KMS-11 (cell line): ENCODE measurements around the gene ZNF581.

Source experiments
- H2AFZ ChIP-seq: fragments of 200-600 bp; sonication (generic); 2 replicates; pipeline ENCODE4 v1.6.1; 2016; ENCODE audit warnings: antibody characterized with exemption, mixed run types, low read depth
- H3K27ac ChIP-seq: fragments of 200-600 bp; sonication (generic); 2 replicates; pipeline ENCODE4 v1.6.1; 2016; ENCODE audit warnings: mild to moderate bottlenecking, mixed run types
- H3K27me3 ChIP-seq: fragments of 200-600 bp; sonication (generic); 2 replicates; pipeline ENCODE4 v1.6.1; 2017; ENCODE audit warnings: mild to moderate bottlenecking, low read depth, mixed run types, moderate library complexity; ENCODE audit not compliant: insufficient read depth
- H3K36me3 ChIP-seq: fragments of 200-600 bp; sonication (generic); 2 replicates; pipeline ENCODE4 v1.6.1; 2017; ENCODE audit warnings: mild to moderate bottlenecking, mixed run types; ENCODE audit not compliant: insufficient read depth
- H3K4me1 ChIP-seq: fragments of 200-600 bp; sonication (generic); 2 replicates; pipeline ENCODE4 v1.6.1; 2016; ENCODE audit warnings: mild to moderate bottlenecking, low read depth, mixed run types; ENCODE audit not compliant: poor library complexity, severe bottlenecking
- H3K4me2 ChIP-seq: fragments of 200-600 bp; sonication (generic); 2 replicates; pipeline ENCODE4 v1.7.0; 2016; ENCODE audit warnings: mild to moderate bottlenecking, mixed run types
- H3K4me3 ChIP-seq: fragments of 200-600 bp; sonication (generic); IDR thresholded peaks from 2 replicates; pipeline ENCODE4 v1.6.1; 2017; ENCODE audit warnings: low read depth, low read length, mixed read lengths; ENCODE audit not compliant: insufficient read depth
- H3K79me2 ChIP-seq: fragments of 200-600 bp; sonication (generic); 2 replicates; pipeline ENCODE4 v1.6.1; 2016; ENCODE audit warnings: low read depth, mixed run types; ENCODE audit not compliant: insufficient read depth
- H3K9ac ChIP-seq: fragments of 200-600 bp; sonication (generic); 2 replicates; pipeline ENCODE4 v1.6.1; 2016; ENCODE audit warnings: mild to moderate bottlenecking, mixed run types
- H4K20me1 ChIP-seq: fragments of 200-600 bp; sonication (generic); 2 replicates; pipeline ENCODE4 v1.6.1; 2016; ENCODE audit warnings: mild to moderate bottlenecking, mixed run types; ENCODE audit not compliant: insufficient read depth
- TF ChIP-seq, protein P1 (sequence below): fragments of 200-600 bp; sonication (generic); conservative IDR thresholded peaks from 2 replicates; pipeline ENCODE4 v1.6.1; 2017; ENCODE audit warnings: low read depth, mild to moderate bottlenecking, antibody characterized with exemption, low read length, moderate library complexity, mixed read lengths

The ZNF581 gene

DNA sequence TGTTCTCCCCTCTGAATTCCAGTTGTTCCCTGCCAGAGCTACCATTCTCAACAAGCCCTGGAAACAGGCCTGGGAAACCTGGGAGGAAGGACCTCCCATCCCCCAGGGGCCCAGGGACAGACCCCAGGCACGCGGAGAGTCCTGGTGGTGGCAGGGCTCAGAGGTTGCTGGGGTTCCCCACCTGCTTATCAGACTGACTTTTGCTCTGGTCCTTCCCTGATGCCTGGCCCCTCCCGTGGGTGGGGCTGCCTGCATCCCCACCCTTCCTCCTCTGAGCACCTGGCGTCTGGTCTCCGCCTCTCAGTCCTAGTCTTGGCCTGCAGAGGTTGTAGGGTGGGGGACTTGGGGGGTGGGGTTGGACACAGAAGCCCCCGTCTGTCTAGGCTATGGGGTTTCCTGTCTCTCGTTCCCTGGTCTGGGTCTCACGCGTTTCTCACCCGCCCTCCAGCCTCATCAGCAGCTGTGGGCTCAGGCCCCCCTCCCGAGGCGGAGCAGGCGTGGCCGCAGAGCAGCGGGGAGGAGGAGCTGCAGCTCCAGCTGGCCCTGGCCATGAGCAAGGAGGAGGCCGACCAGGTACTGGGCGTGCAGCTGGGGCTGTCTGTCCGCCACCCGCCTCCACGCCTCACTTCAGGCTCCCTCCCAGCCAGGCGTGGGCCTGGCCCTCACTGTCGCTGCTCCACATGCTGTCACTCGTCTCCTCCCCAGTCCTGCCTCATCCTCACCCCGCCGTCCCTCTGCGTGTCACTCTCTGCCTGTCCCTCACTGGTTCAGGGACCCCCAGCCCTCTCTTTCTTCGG, 45.2 kb downstream of the ZNF581 start:
- Histone ChIP-seq H3K36me3 (no peaks in the 10 kb centered on the region; the same call in 1 of the 2 replicates), H3K27ac (no peak overlapping the region), H3K79me2 (peaks cover 12% of the 10 kb centered on the region; the same call in 1 of the 2 replicates), H3K4me3 (no peak overlapping the region), H3K27me3 (no peaks in the 10 kb centered on the region), H3K4me1 (no peaks in the 10 kb centered on the region), H3K9ac (no peak overlapping the region), H2AFZ (no peak overlapping the region), H3K4me2 (no peak overlapping the region), H4K20me1 (no peaks in the 10 kb centered on the region)
- TF ChIP-seq, protein P1, sequence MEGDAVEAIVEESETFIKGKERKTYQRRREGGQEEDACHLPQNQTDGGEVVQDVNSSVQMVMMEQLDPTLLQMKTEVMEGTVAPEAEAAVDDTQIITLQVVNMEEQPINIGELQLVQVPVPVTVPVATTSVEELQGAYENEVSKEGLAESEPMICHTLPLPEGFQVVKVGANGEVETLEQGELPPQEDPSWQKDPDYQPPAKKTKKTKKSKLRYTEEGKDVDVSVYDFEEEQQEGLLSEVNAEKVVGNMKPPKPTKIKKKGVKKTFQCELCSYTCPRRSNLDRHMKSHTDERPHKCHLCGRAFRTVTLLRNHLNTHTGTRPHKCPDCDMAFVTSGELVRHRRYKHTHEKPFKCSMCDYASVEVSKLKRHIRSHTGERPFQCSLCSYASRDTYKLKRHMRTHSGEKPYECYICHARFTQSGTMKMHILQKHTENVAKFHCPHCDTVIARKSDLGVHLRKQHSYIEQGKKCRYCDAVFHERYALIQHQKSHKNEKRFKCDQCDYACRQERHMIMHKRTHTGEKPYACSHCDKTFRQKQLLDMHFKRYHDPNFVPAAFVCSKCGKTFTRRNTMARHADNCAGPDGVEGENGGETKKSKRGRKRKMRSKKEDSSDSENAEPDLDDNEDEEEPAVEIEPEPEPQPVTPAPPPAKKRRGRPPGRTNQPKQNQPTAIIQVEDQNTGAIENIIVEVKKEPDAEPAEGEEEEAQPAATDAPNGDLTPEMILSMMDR, result no peak

DNA sequence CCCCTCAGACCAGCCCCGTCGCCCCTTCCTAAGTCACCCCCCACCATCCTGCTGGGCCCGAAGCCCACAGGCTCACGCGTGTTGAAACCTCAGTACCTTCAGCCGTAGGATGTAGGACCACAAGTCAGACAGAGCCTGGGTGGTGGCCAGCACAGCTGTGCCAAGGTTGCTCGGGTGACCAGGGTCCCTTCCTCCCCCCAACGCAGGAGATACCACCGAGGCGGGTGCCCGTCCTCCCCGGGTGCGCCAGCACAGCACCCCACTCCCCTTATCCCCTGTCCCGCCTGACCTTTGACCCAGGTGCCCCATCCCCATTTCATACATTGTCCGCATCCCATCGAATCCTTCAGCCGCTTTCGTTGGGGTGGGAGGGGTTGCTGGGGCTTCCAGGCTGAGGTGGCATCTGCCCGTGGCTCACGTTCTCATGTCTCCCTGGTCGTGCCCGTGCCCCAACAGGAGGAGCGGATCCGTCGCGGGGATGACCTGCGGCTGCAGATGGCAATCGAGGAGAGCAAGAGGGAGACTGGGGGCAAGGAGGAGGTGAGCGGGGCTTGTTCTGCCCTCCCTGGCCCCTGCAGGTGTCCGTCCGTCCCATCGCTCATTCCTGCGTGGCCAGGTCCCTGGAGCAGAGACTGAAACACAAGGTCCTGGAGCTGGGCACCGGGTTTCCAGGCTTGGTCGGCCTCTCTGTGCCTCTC, 46.1 kb downstream of the ZNF581 start:
- Histone ChIP-seq H3K4me3 (no peak overlapping the region), H3K27ac (no peak overlapping the region), H4K20me1 (no peaks in the 10 kb centered on the region), H3K4me1 (no peaks in the 10 kb centered on the region), H3K79me2 (peaks cover 2% of the 10 kb centered on the region; the same call in 1 of the 2 replicates), H2AFZ (no peak overlapping the region), H3K4me2 (no peak overlapping the region), H3K9ac (no peak overlapping the region), H3K27me3 (no peaks in the 10 kb centered on the region), H3K36me3 (no peaks in the 10 kb centered on the region; the same call in 1 of the 2 replicates)
- TF ChIP-seq, protein P1, result no peak

DNA sequence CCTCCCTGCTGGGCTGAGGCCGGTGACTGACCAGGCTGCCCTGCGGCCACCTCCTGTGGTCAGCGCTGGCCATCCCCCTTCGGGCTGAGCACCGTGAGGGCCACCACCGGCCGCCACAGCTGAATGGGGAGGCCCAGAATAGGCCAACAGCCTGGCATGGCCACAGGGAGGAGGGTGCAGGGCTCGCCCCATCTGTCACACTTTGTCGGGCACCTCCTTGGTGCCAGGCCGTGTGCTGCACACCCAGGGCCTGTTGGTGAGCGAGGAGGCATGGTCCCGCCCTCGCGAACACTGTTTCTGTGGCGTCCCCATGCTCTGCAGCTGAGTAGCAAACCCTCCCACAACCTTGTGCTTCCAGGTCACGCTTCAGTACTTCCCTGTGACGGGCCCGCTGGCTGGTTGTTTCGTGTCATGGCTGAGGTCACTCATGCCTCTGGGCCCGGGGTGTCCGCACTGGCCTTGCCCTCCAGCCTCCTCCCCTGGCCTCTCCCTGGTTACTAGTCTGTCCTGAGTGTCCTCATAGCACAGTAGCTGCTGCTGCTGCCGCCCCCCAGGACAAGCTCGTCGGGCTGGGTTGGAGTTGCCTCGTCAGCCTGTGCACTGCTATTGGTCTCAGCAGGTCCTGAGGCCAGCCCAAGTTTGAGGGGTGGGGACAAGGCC, 46.8 kb downstream of the ZNF581 start:
- Histone ChIP-seq H2AFZ (no peak overlapping the region), H3K27ac (no peak overlapping the region), H3K4me2 (no peak overlapping the region), H3K9ac (no peak overlapping the region), H3K27me3 (no peaks in the 10 kb centered on the region), H3K4me1 (no peaks in the 10 kb centered on the region), H3K4me3 (no peak overlapping the region), H3K36me3 (no peaks in the 10 kb centered on the region; the same call in 1 of the 2 replicates), H3K79me2 (no peaks in the 10 kb centered on the region; the same call in 1 of the 2 replicates), H4K20me1 (no peaks in the 10 kb centered on the region)
- TF ChIP-seq, protein P1, result no peak

DNA sequence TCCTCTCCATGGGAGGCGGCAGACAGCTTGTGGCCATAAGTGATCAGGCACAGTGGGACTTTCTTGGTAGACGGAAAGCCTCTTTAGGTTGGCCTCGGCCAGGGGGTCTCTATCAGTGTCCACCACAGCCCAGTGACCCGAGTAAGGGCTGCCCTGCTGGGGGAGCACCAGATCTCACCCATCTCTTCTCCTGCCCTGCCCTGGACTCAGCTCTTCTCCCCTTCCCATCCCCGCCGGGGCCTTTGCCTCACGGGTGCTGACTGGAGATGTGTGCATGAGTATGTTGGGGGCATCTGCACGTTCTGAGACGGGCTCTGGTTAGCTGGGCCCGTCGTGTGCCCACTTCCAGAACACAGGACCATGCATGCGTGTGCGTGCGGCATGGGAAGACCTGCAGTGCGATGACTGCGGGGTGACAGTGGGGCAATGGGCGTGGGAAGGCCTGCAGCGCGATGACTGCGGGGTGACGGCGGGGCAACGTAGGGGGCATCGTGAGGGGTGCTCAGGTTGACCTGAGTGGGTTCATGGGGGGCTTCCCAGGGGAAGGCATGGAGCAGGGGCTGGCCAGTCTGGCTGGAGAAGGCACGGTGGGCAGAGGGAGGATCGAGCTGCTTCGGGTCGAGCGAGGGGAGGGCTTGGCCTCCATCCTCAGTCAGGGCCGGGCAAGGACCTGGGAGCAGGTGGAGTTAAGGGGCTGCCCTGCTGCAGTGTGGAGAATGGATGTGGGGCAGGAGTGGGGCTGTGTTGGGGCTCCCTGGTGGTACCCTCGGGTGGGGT, 47.5 kb downstream of the ZNF581 start:
- H3K4me3 ChIP-seq, result no peak overlapping the region
- no peaks in the 10 kb centered on the region; the same call in 1 of the 2 replicates for H3K79me2 ChIP-seq
- H3K27ac ChIP-seq, result no peak overlapping the region
- H3K4me2 ChIP-seq, result no peak overlapping the region
- H3K9ac ChIP-seq, result no peak overlapping the region
- no peaks in the 10 kb centered on the region; the same call in 1 of the 2 replicates for H3K36me3 ChIP-seq
- no peaks in the 10 kb centered on the region for H3K4me1 ChIP-seq
- TF ChIP-seq, protein P1, result no peak
- no peak overlapping the region for H2AFZ ChIP-seq
- no peaks in the 10 kb centered on the region for H4K20me1 ChIP-seq
- no peaks in the 10 kb centered on the region for H3K27me3 ChIP-seq
